Measurements from ENCODE around the gene ANXA8L1. TPM values are rescaled to one million over a fixed set of nuclear protein-coding genes. Genes with fewer than 3 reads are reported as not detected.
"Not testable (repeated sequence)": the region's sequence is repeated elsewhere in the genome, so short reads cannot be mapped to it uniquely, and the experiment has no call there.

Gene ANXA8L1
- total RNA-seq, 1 donor from 2014 or later: 0.59 TPM

GRCh38 chr10:46398212-46398886 lies 22.8 kb downstream of the ANXA8L1 start:
- Histone ChIP-seq H3K9ac (ENCODE audit: low read length) (peak overlapping the region; percentile 74), H3K27ac (ENCODE audit: low read depth, low read length) (peak overlapping the region; percentile 56), H2AFZ (ENCODE audit: low read depth, low read length) (peak overlapping the region; percentile 47), H3K4me3 (ENCODE audit: insufficient read depth, low read depth, low read length) (peak overlapping the region; percentile 45), H3K4me2 (ENCODE audit: low read length) (peak overlapping the region; percentile 68)
- not testable (repeated sequence) for FAIRE-seq; H3K27me3 ChIP-seq (ENCODE audit: insufficient read depth, low read length); H3K36me3 Mint-ChIP-seq (ENCODE audit: low read depth, unreplicated experiment); H3K36me3 ChIP-seq (ENCODE audit: insufficient read depth, low read length); H3K4me1 ChIP-seq (ENCODE audit: insufficient read depth, low read length); H3K4me1 Mint-ChIP-seq (ENCODE audit: low read depth, unreplicated experiment); H3K9me3 Mint-ChIP-seq (ENCODE audit: unreplicated experiment); H3K27me3 Mint-ChIP-seq (ENCODE audit: low read depth, unreplicated experiment); H4K20me1 ChIP-seq (ENCODE audit: insufficient read depth, low read length); H3K79me2 ChIP-seq (ENCODE audit: insufficient read depth, low read length); H3K9me3 ChIP-seq (ENCODE audit: insufficient read depth, low read depth, low read length)
- DNase-seq (ENCODE audit: low read depth): peak; percentile 57
- Mint-ChIP-seq H3K27ac (ENCODE audit: unreplicated experiment) (peak overlapping the region; percentile 93), H3K4me3 (ENCODE audit: unreplicated experiment) (peak overlapping the region; percentile 86)

GRCh38 chr10:46409556-46409955 lies 34.0 kb downstream of the ANXA8L1 start:
- H3K9ac ChIP-seq (ENCODE audit: low read length); H4K20me1 ChIP-seq (ENCODE audit: insufficient read depth, low read length); H3K36me3 ChIP-seq (ENCODE audit: insufficient read depth, low read length); H3K79me2 ChIP-seq (ENCODE audit: insufficient read depth, low read length); H3K4me2 ChIP-seq (ENCODE audit: low read length); H3K4me1 Mint-ChIP-seq (ENCODE audit: low read depth, unreplicated experiment); H3K4me3 ChIP-seq (ENCODE audit: insufficient read depth, low read depth, low read length); H3K27ac Mint-ChIP-seq (ENCODE audit: unreplicated experiment); H3K36me3 Mint-ChIP-seq (ENCODE audit: low read depth, unreplicated experiment); H3K9me3 Mint-ChIP-seq (ENCODE audit: unreplicated experiment); H3K27ac ChIP-seq (ENCODE audit: low read depth, low read length); H3K4me3 Mint-ChIP-seq (ENCODE audit: unreplicated experiment); H3K27me3 ChIP-seq (ENCODE audit: insufficient read depth, low read length); H3K27me3 Mint-ChIP-seq (ENCODE audit: low read depth, unreplicated experiment); H2AFZ ChIP-seq (ENCODE audit: low read depth, low read length); H3K4me1 ChIP-seq (ENCODE audit: insufficient read depth, low read length); H3K9me3 ChIP-seq (ENCODE audit: insufficient read depth, low read depth, low read length); DNase-seq (ENCODE audit: low read depth): not testable (repeated sequence)
- FAIRE-seq: peak; percentile 59

- H3K27ac Mint-ChIP-seq (ENCODE audit: unreplicated experiment); H3K4me3 ChIP-seq (ENCODE audit: insufficient read depth, low read depth, low read length); H4K20me1 ChIP-seq (ENCODE audit: insufficient read depth, low read length); H3K9ac ChIP-seq (ENCODE audit: low read length); DNase-seq (ENCODE audit: low read depth); H2AFZ ChIP-seq (ENCODE audit: low read depth, low read length); H3K4me1 ChIP-seq (ENCODE audit: insufficient read depth, low read length); H3K4me1 Mint-ChIP-seq (ENCODE audit: low read depth, unreplicated experiment); H3K9me3 ChIP-seq (ENCODE audit: insufficient read depth, low read depth, low read length); H3K79me2 ChIP-seq (ENCODE audit: insufficient read depth, low read length); H3K36me3 Mint-ChIP-seq (ENCODE audit: low read depth, unreplicated experiment); H3K9me3 Mint-ChIP-seq (ENCODE audit: unreplicated experiment); H3K27ac ChIP-seq (ENCODE audit: low read depth, low read length); H3K27me3 ChIP-seq (ENCODE audit: insufficient read depth, low read length); H3K4me2 ChIP-seq (ENCODE audit: low read length); H3K36me3 ChIP-seq (ENCODE audit: insufficient read depth, low read length); H3K27me3 Mint-ChIP-seq (ENCODE audit: low read depth, unreplicated experiment); H3K4me3 Mint-ChIP-seq (ENCODE audit: unreplicated experiment): not testable (repeated sequence)
- FAIRE-seq: peak; percentile 62
Measured at GRCh38 chr10:46411123-46411522, 35.5 kb downstream of the ANXA8L1 start.

GRCh38 chr10:46412665-46413064 lies 37.1 kb downstream of the ANXA8L1 start:
- not testable (repeated sequence) for H3K27me3 Mint-ChIP-seq (ENCODE audit: low read depth, unreplicated experiment); DNase-seq (ENCODE audit: low read depth); H3K4me1 Mint-ChIP-seq (ENCODE audit: low read depth, unreplicated experiment); H3K79me2 ChIP-seq (ENCODE audit: insufficient read depth, low read length); H2AFZ ChIP-seq (ENCODE audit: low read depth, low read length); H4K20me1 ChIP-seq (ENCODE audit: insufficient read depth, low read length); H3K27ac Mint-ChIP-seq (ENCODE audit: unreplicated experiment); H3K9ac ChIP-seq (ENCODE audit: low read length); H3K9me3 Mint-ChIP-seq (ENCODE audit: unreplicated experiment); H3K4me3 Mint-ChIP-seq (ENCODE audit: unreplicated experiment); FAIRE-seq; H3K4me2 ChIP-seq (ENCODE audit: low read length); H3K27me3 ChIP-seq (ENCODE audit: insufficient read depth, low read length); H3K36me3 Mint-ChIP-seq (ENCODE audit: low read depth, unreplicated experiment); H3K27ac ChIP-seq (ENCODE audit: low read depth, low read length); H3K4me1 ChIP-seq (ENCODE audit: insufficient read depth, low read length); H3K36me3 ChIP-seq (ENCODE audit: insufficient read depth, low read length); H3K4me3 ChIP-seq (ENCODE audit: insufficient read depth, low read depth, low read length); H3K9me3 ChIP-seq (ENCODE audit: insufficient read depth, low read depth, low read length)

- not testable (repeated sequence) for H3K4me3 ChIP-seq (ENCODE audit: insufficient read depth, low read depth, low read length); FAIRE-seq; H3K79me2 ChIP-seq (ENCODE audit: insufficient read depth, low read length); H3K4me3 Mint-ChIP-seq (ENCODE audit: unreplicated experiment); H3K36me3 Mint-ChIP-seq (ENCODE audit: low read depth, unreplicated experiment); H3K4me1 ChIP-seq (ENCODE audit: insufficient read depth, low read length); H3K27me3 ChIP-seq (ENCODE audit: insufficient read depth, low read length); H2AFZ ChIP-seq (ENCODE audit: low read depth, low read length); H3K9me3 Mint-ChIP-seq (ENCODE audit: unreplicated experiment); H3K27ac Mint-ChIP-seq (ENCODE audit: unreplicated experiment); H3K9me3 ChIP-seq (ENCODE audit: insufficient read depth, low read depth, low read length); DNase-seq (ENCODE audit: low read depth); H3K4me1 Mint-ChIP-seq (ENCODE audit: low read depth, unreplicated experiment); H3K27me3 Mint-ChIP-seq (ENCODE audit: low read depth, unreplicated experiment); H4K20me1 ChIP-seq (ENCODE audit: insufficient read depth, low read length); H3K9ac ChIP-seq (ENCODE audit: low read length); H3K4me2 ChIP-seq (ENCODE audit: low read length); H3K36me3 ChIP-seq (ENCODE audit: insufficient read depth, low read length); H3K27ac ChIP-seq (ENCODE audit: low read depth, low read length)
Measured at GRCh38 chr10:46415291-46415690, 39.7 kb downstream of the ANXA8L1 start.

- not testable (repeated sequence) for H3K27me3 ChIP-seq (ENCODE audit: insufficient read depth, low read length); DNase-seq (ENCODE audit: low read depth); H3K4me1 Mint-ChIP-seq (ENCODE audit: low read depth, unreplicated experiment); H2AFZ ChIP-seq (ENCODE audit: low read depth, low read length); H3K9me3 ChIP-seq (ENCODE audit: insufficient read depth, low read depth, low read length); H3K4me2 ChIP-seq (ENCODE audit: low read length); H3K27ac Mint-ChIP-seq (ENCODE audit: unreplicated experiment); H3K27ac ChIP-seq (ENCODE audit: low read depth, low read length); H3K36me3 Mint-ChIP-seq (ENCODE audit: low read depth, unreplicated experiment); H3K79me2 ChIP-seq (ENCODE audit: insufficient read depth, low read length); H3K9ac ChIP-seq (ENCODE audit: low read length); H4K20me1 ChIP-seq (ENCODE audit: insufficient read depth, low read length); FAIRE-seq; H3K27me3 Mint-ChIP-seq (ENCODE audit: low read depth, unreplicated experiment); H3K4me3 ChIP-seq (ENCODE audit: insufficient read depth, low read depth, low read length); H3K36me3 ChIP-seq (ENCODE audit: insufficient read depth, low read length); H3K4me1 ChIP-seq (ENCODE audit: insufficient read depth, low read length); H3K9me3 Mint-ChIP-seq (ENCODE audit: unreplicated experiment); H3K4me3 Mint-ChIP-seq (ENCODE audit: unreplicated experiment)
Measured at GRCh38 chr10:46418283-46418682, 42.7 kb downstream of the ANXA8L1 start.

Data from astrocyte (in vitro differentiated cells and primary cell).